ENCODE results near the gene TNFAIP8L3.

The TNFAIP8L3 gene

GRCh38 chr15:51097553-51098330 is 3.0 kb upstream of the TNFAIP8L3 start:
- no peak overlapping the region for H3K4me3 ChIP-seq (ENCODE audit: low read length)
- no peak for TF ChIP-seq CTCF (conservative IDR thresholded peaks at IDR 0.05; ENCODE audit: low read depth, low read length)
- DNase-seq (ENCODE audit: low read depth) = no peak

- DNase-seq (ENCODE audit: low read depth) = no peak
- TF ChIP-seq CTCF (conservative IDR thresholded peaks at IDR 0.05; ENCODE audit: low read depth, low read length) = no peak
- no peak overlapping the region for H3K4me3 ChIP-seq (ENCODE audit: low read length)
Observed at GRCh38 chr15:51096976-51097375, 2.3 kb upstream of the TNFAIP8L3 start.

- DNase-seq (ENCODE audit: low read depth) = no peak
- H3K4me3 ChIP-seq (ENCODE audit: low read length) = no peak overlapping the region
- no peak for TF ChIP-seq CTCF (conservative IDR thresholded peaks at IDR 0.05; ENCODE audit: low read depth, low read length)
Observed at GRCh38 chr15:51095681-51096331, 1.1 kb upstream of the TNFAIP8L3 start.

GRCh38 chr15:51093839-51094605 is 684 bp downstream of the TNFAIP8L3 start:
- H3K4me3 ChIP-seq (ENCODE audit: low read length) = peak overlapping the region; percentile 47
- no peak for TF ChIP-seq CTCF (conservative IDR thresholded peaks at IDR 0.05; ENCODE audit: low read depth, low read length)
- DNase-seq (ENCODE audit: low read depth) = no peak

GRCh38 chr15:51093488-51093838 is 1.2 kb downstream of the TNFAIP8L3 start:
- peak overlapping the region; percentile 47 for H3K4me3 ChIP-seq (ENCODE audit: low read length)
- DNase-seq (ENCODE audit: low read depth) = no peak
- no peak for TF ChIP-seq CTCF (conservative IDR thresholded peaks at IDR 0.05; ENCODE audit: low read depth, low read length)

GRCh38 chr15:51092480-51093040 is 2.1 kb downstream of the TNFAIP8L3 start:
- no peak overlapping the region for H3K4me3 ChIP-seq (ENCODE audit: low read length)
- no peak for DNase-seq (ENCODE audit: low read depth)
- TF ChIP-seq CTCF (conservative IDR thresholded peaks at IDR 0.05; ENCODE audit: low read depth, low read length) = no peak
